Karpas-422 (cell line): ENCODE data around the gene HNRNPAB. TPM values are rescaled to one million over a fixed set of nuclear protein-coding genes. Genes with fewer than 3 reads are reported as not detected.

Experiments used
- total RNA-seq: library from RNA; depleted of rRNA; stranded (reverse); fragments of >200 nt; shearing (Covaris generic); gene quantifications from 2 replicates; pipeline ENCODE4 v1.2.3, GENCODE V29; 2014; ENCODE audit warnings: low replicate concordance; rRNA removed

HNRNPAB gene
- total RNA-seq, 1 experiment from 2014 or later: 75.7 TPM

Other genes with a start within 250 kb of the HNRNPAB start
- not detected in 2 replicates for gene PROP1, start 208.3 kb upstream of the HNRNPAB start, total RNA-seq
- 1.2 and 4.1 TPM in 2 replicates for gene N4BP3, start 91.0 kb upstream of the HNRNPAB start, total RNA-seq
- gene RMND5B, start 73.5 kb upstream of the HNRNPAB start, total RNA-seq: 42.9 and 59.2 TPM in 2 replicates
- 264 and 330 TPM in 2 replicates for gene NHP2, start 50.6 kb upstream of the HNRNPAB start, total RNA-seq
- gene GMCL2, start 17.2 kb upstream of the HNRNPAB start, total RNA-seq: not detected in 2 replicates
- 116 and 118 TPM in 2 replicates for gene PHYKPL, start 28.3 kb downstream of the HNRNPAB start, total RNA-seq